Hepatocyte (in vitro differentiated cells): ENCODE data around the gene PPME1.

Source experiments
- CTCF ChIP-seq: fragments of 200-600 bp; sonication (generic); IDR thresholded peaks from 2 replicates; pipeline ENCODE4 v1.5.1; 2016; ENCODE audit warnings: antibody characterized with exemption, mild to moderate bottlenecking; ENCODE audit not compliant: poor library complexity
- EZH2 ChIP-seq: fragments of 200-600 bp; sonication (generic); IDR thresholded peaks from 2 replicates; pipeline ENCODE4 v1.6.1; 2016; ENCODE audit warnings: antibody characterized with exemption, mild to moderate bottlenecking, borderline replicate concordance
- EZH2phosphoT487 ChIP-seq: fragments of 200-600 bp; sonication (generic); IDR thresholded peaks from one replicate; pipeline ENCODE4 v1.6.1; 2018; ENCODE audit warnings: antibody characterized with exemption, mild to moderate bottlenecking, low read depth, moderate library complexity; ENCODE audit not compliant: unreplicated experiment, severe bottlenecking

DNA sequence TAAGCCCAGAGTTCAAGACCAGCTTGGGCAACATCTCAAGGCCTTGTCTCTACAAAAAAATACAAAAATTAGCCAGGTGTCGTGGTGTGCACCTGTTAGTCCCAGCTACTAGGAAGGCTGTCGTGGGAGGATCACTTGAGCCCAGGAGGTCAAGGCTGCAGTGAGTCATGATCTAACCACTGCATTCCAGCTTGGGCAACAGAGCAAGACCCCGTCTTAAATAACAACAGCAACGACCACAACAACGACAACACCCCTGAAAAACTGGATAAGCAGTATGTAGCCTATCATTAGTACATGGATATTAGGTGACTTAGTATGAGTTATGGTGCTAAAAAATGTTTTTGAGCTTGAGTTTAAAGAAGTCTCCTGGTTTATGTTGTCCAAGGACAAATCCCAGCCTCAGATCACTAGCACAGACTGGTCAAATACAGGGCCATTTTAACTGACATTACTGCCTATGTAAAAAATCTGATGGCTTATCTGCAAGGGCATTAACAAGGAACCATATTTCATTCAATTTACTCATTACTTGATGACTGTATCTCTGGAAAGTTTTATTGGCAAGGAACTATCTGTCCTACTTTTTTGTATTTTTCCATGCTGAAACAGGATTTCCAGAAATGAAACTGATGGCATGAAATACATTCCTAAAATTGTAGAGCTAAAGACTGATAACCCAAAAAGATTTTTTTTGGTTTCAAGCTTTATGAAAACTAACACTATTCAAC is 23.7 kb upstream of the PPME1 start:
- TF ChIP-seq CTCF (no peak), EZH2 (no peak), EZH2phosphoT487 (no peak)
